Endometrial microvascular endothelial cells (primary cell): ENCODE measurements around the gene TLR8. TPM values are rescaled to one million over a fixed set of nuclear protein-coding genes. Genes with fewer than 3 reads are reported as not detected.

Experiments
- in situ Hi-C: cut with HindIII; loops from 2 replicates; pipeline ENCODE4 v1.10.0; 2017; ENCODE audit warnings: low sequenced_read_pairs, low pct_unique_long_range_greater_than_20kb; ENCODE audit errors: inconsistent ontology term
- total RNA-seq: library from RNA; depleted of rRNA; stranded (reverse); fragments of >200 nt; gene quantifications from one replicate; pipeline ENCODE4 v1.2.3, GENCODE V29; 2015; ENCODE audit errors: inconsistent ontology term

The TLR8 gene
- total RNA-seq, 1 donor from 2014 or later, result not detected

GRCh38 chrX:12894074-12895030 is 12.1 kb upstream of the TLR8 start:
- in situ Hi-C loops, result no loop called here

GRCh38 chrX:12895866-12896265 is 10.6 kb upstream of the TLR8 start:
- in situ Hi-C loops, result no loop called here

DNA sequence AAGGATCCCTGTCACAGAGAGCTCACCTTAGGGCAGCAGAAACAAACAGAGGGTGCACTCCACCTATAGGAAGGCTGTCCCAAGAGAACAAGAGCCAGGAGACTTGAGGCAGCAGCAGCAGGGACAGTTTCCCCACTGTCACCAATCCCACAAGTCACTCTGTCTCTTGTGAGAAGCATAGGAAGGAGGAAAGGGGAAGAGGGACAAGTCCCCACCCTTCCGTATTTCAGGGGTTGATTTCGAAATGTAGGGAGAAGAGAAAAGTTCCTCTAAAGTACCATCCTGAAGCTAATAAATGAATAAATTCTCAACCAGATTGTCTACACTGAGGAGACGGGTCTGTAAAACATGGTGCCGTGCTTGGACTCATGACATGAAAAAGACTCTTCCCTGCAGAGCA is 9.5 kb upstream of the TLR8 start:
- in situ Hi-C loops, result no loop called here

GRCh38 chrX:12898073-12898472 is 8.3 kb upstream of the TLR8 start:
- in situ Hi-C loops, result no loop called here

GRCh38 chrX:12899506-12899905 is 6.9 kb upstream of the TLR8 start:
- in situ Hi-C loops, result no loop called here

- in situ Hi-C loops, result no loop called here
These were observed 4.9 kb upstream of the TLR8 start for GRCh38 chrX:12901486-12901885.

DNA sequence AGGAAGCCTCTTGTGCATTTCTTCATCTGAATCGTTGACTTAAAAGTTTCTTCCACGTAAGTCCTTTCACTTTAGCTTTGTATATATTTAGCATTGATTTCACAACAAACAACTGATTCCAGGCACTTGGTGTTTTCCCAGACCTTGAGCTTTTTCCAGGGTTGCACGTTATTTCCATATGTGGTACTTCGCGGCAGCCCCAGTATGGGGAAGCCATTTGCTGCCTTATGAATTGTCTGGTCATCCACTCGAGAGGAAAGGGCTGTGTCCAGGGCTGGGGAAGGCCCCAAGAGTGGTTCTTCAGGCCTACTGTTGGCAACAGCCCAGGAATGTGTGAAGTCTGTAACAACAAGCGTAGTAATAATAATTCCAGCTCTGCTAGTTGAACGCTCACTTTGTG is 2.8 kb upstream of the TLR8 start:
- in situ Hi-C loops, result no loop called here

GRCh38 chrX:12910423-12911121 is 4.2 kb downstream of the TLR8 start:
- in situ Hi-C loops, result no loop called here

DNA sequence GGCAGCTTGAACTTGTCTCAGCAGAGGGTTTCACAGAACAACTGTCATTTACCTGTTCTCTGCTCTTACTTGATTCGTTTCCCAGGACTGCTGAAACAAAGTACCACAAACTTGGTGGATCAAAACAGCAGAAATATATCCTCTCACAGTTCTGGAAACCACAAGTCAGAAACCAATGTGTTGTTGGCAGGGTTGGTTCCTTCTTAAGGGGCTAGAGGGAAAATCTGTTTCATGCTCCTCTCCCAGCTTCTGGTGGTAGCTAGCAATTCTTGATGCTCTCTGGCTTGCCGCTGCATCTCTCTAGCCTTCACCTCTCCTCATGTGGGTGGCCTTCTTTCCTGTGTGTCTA is 4.7 kb downstream of the TLR8 start:
- in situ Hi-C loops, result no loop called here

DNA sequence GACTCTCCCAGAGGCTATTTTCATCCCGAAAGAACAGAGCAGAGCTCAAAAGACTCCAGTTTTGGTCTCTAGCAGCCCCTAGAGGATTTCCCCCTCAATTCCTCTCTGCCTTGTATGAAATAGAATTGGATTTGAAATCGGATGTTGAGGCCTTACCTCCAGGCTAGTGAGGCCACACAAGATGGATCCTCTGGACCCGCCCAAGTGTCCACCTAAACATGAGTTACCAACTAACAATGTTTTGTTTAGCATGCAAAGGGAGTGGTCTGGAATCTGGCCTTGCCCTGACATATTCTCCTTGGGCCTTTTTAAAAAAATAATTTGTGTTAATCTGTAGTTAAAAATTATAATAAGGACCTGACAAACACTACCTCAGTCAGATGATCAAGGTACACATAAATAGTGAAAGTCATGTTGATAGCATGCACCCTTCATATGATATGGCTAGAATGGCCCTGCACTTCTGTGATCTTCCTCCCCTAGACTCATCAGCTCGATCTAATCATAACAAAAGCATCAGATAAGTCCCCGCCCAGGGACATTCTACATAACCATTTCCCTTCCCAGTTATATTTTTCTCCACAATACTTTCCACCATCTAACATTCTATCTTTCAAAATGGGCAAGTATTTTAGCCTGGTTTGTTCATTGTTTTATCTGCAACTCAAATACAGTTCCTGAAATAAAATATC is 6.5 kb downstream of the TLR8 start:
- in situ Hi-C loops, result no loop called here

- in situ Hi-C loops, result no loop called here
These were observed 11.3 kb downstream of the TLR8 start for GRCh38 chrX:12917753-12918152.

- in situ Hi-C loops, result no loop called here
These were observed 12.6 kb downstream of the TLR8 start for GRCh38 chrX:12919051-12919450.

- in situ Hi-C loops, result no loop called here
These were observed 13.2 kb downstream of the TLR8 start for GRCh38 chrX:12919620-12920019.

DNA sequence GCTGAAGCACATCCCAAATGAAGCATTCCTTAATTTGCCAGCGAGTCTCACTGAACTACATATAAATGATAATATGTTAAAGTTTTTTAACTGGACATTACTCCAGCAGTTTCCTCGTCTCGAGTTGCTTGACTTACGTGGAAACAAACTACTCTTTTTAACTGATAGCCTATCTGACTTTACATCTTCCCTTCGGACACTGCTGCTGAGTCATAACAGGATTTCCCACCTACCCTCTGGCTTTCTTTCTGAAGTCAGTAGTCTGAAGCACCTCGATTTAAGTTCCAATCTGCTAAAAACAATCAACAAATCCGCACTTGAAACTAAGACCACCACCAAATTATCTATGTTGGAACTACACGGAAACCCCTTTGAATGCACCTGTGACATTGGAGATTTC is 14.6 kb downstream of the TLR8 start:
- in situ Hi-C loops, result no loop called here

GRCh38 chrX:12921886-12922598 is 15.6 kb downstream of the TLR8 start:
- in situ Hi-C loops, result no loop called here

DNA sequence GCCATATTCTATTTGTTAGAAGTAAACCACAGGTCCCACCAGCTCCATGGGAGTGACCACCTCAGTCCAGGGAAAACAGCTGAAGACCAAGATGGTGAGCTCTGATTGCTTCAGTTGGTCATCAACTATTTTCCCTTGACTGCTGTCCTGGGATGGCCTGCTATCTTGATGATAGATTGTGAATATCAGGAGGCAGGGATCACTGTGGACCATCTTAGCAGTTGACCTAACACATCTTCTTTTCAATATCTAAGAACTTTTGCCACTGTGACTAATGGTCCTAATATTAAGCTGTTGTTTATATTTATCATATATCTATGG is 16.1 kb downstream of the TLR8 start:
- in situ Hi-C loops, result no loop called here

DNA sequence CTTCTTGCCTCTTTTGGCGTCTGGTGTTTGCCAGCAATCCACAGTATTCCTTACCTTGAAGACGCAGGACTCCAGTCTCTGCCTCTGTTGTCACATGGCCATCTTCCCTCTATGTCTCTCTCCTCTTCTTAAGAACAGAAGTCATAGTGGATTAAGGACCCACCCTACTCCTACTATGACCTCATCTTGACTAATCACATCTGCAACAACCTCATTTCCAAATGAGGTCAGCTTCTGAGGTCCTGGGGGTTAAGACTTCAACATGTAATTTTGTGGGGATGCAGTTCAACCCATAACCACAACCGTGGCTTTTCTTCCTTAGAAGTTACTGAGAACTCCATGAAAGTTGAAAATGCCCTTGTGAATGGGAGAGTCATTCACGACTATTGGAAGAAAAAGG is 23.3 kb downstream of the TLR8 start:
- in situ Hi-C loops, result no loop called here

DNA sequence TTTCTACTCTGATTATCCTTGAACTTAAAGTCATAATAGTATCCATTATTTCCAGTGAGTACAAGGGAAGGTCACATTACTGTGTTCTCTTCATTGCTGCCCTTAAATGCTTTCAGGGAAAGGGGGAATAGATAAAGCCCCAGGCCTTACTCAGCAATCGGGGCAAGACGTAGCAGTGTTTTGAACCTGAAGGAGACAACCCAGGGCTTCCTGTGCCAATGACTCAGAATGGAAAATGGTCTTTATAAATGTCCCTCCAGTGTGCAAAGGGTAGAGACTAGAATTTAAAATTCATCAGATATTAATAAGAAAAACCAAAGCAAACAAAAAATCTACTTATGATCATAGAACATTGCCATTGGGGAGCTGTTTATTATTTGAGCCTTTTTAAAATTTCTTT is 23.7 kb downstream of the TLR8 start:
- in situ Hi-C loops, result no loop called here

DNA sequence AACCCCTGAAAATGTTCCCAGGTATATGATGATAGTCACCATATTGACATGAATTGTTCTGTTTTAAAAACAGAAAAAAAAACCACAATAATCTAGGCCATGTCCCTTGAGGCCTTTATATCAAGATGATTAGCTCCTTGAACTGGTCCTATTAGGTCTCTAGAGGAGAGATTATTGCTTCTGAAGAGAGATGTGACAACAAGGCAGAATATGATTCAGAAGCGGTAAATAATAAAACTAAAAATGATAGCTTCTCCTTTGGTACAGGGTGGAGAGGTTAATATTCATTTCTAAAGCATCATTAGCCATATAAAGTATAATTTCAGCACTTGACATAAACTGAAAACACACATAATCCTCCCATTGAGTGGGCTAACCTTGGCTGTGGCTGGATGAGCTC is 25.8 kb downstream of the TLR8 start:
- in situ Hi-C loops, result no loop called here
